Type B pancreatic cell (in vitro differentiated cells): Measurements from ENCODE around the gene DLEC1. TPM values are rescaled to one million over a fixed set of nuclear protein-coding genes. Genes with fewer than 3 reads are reported as not detected.
"Not testable (repeated sequence)": the region's sequence is repeated elsewhere in the genome, so short reads cannot be mapped to it uniquely, and the experiment has no call there.

Source experiments
- DNase-seq: peaks from one replicate; pipeline ENCODE4 v3.0.0; 2021; ENCODE audit warnings: mixed read lengths; ENCODE audit not compliant: unreplicated experiment; ENCODE audit errors: extremely low spot score
- H3K27ac Mint-ChIP-seq: 2 replicates; pipeline ENCODE4 v1.8.0; 2021; ENCODE audit warnings: mild to moderate bottlenecking, mixed read lengths
- H3K27me3 Mint-ChIP-seq: 2 replicates; pipeline ENCODE4 v1.8.0; 2021; ENCODE audit warnings: mixed read lengths
- H3K36me3 Mint-ChIP-seq: 2 replicates; pipeline ENCODE4 v1.8.0; 2021; ENCODE audit warnings: mixed read lengths
- H3K4me1 Mint-ChIP-seq: one replicate; pipeline ENCODE4 v1.8.0; 2021; ENCODE audit warnings: mixed read lengths; ENCODE audit not compliant: unreplicated experiment
- H3K4me3 Mint-ChIP-seq: 2 replicates; pipeline ENCODE4 v1.8.0; 2021; ENCODE audit warnings: mild to moderate bottlenecking, mixed read lengths
- H3K9me3 Mint-ChIP-seq: 2 replicates; pipeline ENCODE4 v1.8.0; 2021; ENCODE audit warnings: mixed read lengths
- total RNA-seq: library from RNA; stranded (reverse); gene quantifications from 2 replicates; pipeline ENCODE4 v1.2.1, GENCODE V29; 2021; ENCODE audit warnings: low replicate concordance
- TF ChIP-seq, protein P1 (sequence below): fragments of 200-600 bp; sonication (generic); conservative IDR thresholded peaks from 2 replicates; pipeline ENCODE4 v1.5.0; 2021; ENCODE audit warnings: antibody characterized with exemption, mild to moderate bottlenecking

Gene DLEC1
- total RNA-seq, 1 donor from 2014 or later: 3.2 TPM

DNA sequence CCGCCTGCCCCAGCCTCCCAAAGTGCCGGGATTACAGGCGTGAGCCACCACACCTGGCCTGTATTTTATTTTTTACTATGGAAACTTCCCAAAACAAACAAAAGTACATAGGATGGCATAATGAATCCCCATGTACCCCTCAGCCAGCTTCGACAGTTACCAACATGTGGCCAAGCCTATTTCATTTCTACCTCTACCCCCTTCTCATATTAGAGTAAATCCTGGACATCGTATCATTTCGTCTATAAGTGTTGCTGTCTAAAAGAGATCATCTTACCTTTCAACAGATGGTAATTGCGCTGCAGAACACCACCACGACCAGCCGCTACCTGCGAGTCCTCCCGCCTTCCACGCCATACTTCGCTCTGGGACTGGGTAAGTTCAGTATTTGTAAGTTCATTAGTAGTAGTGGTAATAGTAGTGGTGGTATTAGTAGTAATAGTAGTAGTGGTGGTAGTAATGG is 44.9 kb downstream of the DLEC1 start:
- H3K4me3 Mint-ChIP-seq: peak overlapping the region; percentile 6
- peaks cover 19% of the 10 kb centered on the region for H3K27me3 Mint-ChIP-seq
- peak overlapping the region; percentile 76 for H3K27ac Mint-ChIP-seq
- no peaks in the 10 kb centered on the region for H3K4me1 Mint-ChIP-seq
- H3K36me3 Mint-ChIP-seq: peaks cover 10% of the 10 kb centered on the region
- TF ChIP-seq, protein P1, sequence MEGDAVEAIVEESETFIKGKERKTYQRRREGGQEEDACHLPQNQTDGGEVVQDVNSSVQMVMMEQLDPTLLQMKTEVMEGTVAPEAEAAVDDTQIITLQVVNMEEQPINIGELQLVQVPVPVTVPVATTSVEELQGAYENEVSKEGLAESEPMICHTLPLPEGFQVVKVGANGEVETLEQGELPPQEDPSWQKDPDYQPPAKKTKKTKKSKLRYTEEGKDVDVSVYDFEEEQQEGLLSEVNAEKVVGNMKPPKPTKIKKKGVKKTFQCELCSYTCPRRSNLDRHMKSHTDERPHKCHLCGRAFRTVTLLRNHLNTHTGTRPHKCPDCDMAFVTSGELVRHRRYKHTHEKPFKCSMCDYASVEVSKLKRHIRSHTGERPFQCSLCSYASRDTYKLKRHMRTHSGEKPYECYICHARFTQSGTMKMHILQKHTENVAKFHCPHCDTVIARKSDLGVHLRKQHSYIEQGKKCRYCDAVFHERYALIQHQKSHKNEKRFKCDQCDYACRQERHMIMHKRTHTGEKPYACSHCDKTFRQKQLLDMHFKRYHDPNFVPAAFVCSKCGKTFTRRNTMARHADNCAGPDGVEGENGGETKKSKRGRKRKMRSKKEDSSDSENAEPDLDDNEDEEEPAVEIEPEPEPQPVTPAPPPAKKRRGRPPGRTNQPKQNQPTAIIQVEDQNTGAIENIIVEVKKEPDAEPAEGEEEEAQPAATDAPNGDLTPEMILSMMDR: no peak
- H3K9me3 Mint-ChIP-seq: peaks cover 8% of the 10 kb centered on the region
- DNase-seq: no peak

DNA sequence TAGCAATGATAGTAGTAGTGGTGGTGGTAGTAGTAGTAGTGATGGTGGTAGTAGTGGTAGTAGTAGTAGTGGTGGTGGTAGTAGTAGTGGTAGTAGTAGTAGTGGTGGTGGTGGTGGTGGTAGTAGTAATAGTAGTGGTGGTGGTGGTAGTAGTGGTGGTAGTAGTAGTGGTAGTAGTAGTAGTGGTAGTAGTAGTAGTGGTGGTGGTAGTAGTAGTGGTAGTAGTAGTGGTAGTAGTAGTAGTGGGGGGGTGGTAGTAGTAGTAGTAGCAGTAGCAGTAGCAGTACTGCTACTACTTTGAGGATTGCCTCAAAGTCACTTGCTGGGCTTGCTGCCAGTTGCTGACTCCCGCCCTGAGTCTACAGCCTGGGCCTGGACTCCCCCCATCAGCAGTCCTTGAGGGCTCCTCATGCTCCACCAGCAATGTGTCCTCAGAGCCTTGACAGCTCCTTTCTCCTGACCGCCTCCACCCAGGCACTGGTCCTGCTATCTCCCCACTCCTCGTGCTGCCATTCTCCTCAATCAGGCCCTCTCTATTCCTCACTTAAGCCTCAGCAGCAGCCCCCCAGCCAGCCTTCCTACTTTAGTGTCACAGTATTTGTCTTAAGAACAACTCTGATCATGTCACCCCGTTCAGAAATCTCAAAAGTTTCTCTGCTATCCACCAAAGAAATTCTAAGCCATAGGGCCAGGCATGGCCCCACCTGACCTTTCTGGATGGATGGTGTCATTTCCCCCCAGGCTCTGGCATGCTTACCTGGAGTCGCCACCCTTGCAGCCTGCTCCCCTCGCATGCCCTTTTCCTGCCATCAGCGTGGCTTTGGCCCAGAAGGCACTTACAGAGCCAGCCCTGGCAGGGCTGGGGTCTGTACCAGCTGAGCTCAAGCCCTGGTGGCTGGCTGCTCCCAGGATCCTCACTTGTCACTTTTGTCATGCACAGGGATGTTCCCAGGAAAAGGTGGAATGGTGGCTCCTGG is 45.6 kb downstream of the DLEC1 start:
- TF ChIP-seq, protein P1: no peak
- Mint-ChIP-seq H3K4me3 (peak overlapping the region; percentile 63), H3K9me3 (peaks cover 8% of the 10 kb centered on the region), H3K4me1 (no peaks in the 10 kb centered on the region), H3K27me3 (peaks cover 21% of the 10 kb centered on the region), H3K27ac (peak overlapping the region; percentile 89), H3K36me3 (peaks cover 10% of the 10 kb centered on the region)
- DNase-seq: no peak

DNA sequence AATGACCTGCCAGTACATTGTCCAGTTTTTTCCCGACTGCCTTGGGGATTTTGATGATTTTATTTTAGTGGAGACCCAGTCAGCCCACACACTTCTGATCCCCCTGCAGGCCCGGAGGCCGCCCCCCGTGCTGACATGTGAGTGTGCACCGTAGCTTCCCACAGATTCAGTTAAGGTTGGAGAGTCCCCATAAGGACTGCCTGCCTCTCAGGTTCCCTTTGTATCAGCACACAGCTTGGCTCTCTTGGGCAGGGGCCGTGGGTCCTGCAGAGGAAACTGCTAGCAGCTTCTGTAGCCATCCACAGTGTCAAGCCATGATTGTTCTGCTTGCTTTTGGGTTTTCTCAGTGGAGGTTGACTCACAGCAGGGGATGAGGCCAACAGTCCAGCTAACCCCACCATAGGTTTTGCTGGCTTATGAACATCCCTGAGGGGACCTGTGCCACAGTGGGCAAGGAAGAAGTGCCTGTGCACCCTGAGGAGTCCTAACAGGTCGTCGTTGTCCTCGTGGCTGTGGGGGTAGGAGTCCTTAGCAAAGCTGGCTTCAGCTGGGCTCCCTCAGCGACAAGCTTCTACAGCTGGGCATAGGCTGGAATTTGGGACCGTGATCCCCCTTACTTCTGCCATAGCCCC is 46.4 kb downstream of the DLEC1 start:
- H3K4me1 Mint-ChIP-seq: no peaks in the 10 kb centered on the region
- peaks cover 24% of the 10 kb centered on the region for H3K27me3 Mint-ChIP-seq
- H3K4me3 Mint-ChIP-seq: no peak overlapping the region
- H3K27ac Mint-ChIP-seq: peak overlapping the region; percentile 89
- DNase-seq: no peak
- peaks cover 8% of the 10 kb centered on the region for H3K36me3 Mint-ChIP-seq
- TF ChIP-seq, protein P1: no peak
- peaks cover 6% of the 10 kb centered on the region for H3K9me3 Mint-ChIP-seq

DNA sequence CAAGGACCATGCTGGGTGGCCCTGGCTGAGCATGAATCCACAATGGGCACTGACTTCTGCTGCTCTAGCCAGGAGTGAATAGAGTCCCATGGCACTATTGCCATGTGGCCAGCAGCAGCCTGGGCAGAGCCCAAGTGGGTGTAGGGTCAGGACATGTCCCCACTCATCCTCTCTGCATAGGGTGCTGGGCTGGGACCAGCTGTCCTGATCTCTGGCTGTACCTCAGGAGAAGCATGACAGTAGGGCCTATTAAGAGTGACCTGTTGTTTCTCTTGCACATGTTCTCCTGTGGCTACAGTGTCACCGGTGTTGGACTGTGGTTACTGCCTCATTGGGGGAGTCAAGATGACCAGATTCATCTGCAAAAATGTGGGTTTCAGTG is 46.9 kb downstream of the DLEC1 start:
- Mint-ChIP-seq H3K27ac (no peak overlapping the region), H3K4me3 (no peak overlapping the region), H3K4me1 (no peaks in the 10 kb centered on the region), H3K27me3 (peaks cover 25% of the 10 kb centered on the region), H3K36me3 (peaks cover 6% of the 10 kb centered on the region), H3K9me3 (peaks cover 4% of the 10 kb centered on the region)
- TF ChIP-seq, protein P1: no peak
- DNase-seq: no peak

DNA sequence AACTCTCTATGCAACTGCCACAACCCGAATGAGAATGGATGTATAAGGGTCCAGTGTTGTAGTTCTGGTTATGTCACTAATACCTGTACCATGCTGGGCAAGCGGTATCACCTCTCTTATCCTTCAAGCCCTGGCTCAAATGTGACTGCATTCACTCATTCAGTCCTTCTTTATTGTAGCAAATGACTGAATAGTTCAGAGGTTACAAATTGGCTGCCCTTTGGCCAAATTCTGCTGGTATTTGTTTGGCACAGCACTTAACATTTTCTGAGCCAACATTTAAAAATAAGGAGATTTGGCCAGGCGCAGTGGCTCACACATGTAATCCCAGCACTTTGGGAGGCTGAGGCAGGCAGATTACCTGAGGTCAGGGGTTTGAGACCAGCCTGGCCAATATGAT is 47.5 kb downstream of the DLEC1 start:
- no peak for DNase-seq

DNA sequence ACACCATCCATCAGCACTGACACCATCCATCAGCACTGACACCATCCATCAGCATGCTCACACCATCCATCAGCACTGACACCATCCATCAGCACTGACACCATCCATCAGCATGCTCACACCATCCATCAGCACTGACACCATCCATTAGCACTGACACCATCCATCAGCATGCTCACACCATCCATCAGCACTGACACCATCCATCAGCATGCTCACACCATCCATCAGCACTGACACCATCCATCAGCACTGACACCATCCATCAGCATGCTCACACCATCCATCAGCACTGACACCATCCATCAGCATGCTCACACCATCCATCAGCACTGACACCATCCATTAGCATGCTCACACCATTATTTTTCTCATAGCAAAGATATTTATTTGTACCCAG is 48.3 kb downstream of the DLEC1 start:
- not testable (repeated sequence) for H3K36me3 Mint-ChIP-seq, H3K4me3 Mint-ChIP-seq, H3K27ac Mint-ChIP-seq, H3K4me1 Mint-ChIP-seq, H3K9me3 Mint-ChIP-seq, DNase-seq
- H3K27me3 Mint-ChIP-seq: peaks cover 37% of the 10 kb centered on the region

More for the DNA sequence above, 47.5 kb downstream of the DLEC1 start:
- Mint-ChIP-seq H3K9me3 (peaks cover 4% of the 10 kb centered on the region), H3K27ac (no peak overlapping the region), H3K27me3 (peaks cover 29% of the 10 kb centered on the region), H3K36me3 (peaks cover 6% of the 10 kb centered on the region), H3K4me3 (no peak overlapping the region), H3K4me1 (no peaks in the 10 kb centered on the region)
- TF ChIP-seq, protein P1: no peak
